Liver (tissue), 9 donors: ENCODE measurements around the gene MARK3. TPM values are rescaled to one million over a fixed set of nuclear protein-coding genes. Genes with fewer than 3 reads are reported as not detected.

Experiments used
- DNase-seq: peaks from one replicate; pipeline ENCODE4 v3.0.0-alpha.2; 2017; ENCODE audit warnings: low spot score
- H3K27ac ChIP-seq, 2 donors: one replicate each; pipeline ENCODE4 v1.7.0; 2013; ENCODE audit warnings: inconsistent platforms in 2 of 2, low read length in 2 of 2, control low read depth in 1 of 2, low read depth in 1 of 2, mild to moderate bottlenecking in 1 of 2
- H3K27me3 ChIP-seq, 4 donors: one replicate each; pipeline versions ENCODE4 v1.6.1 to v1.7.0; 2013; ENCODE audit warnings: low read length in 3 of 4, inconsistent platforms in 1 of 4, mild to moderate bottlenecking in 1 of 4, moderate library complexity in 1 of 4; ENCODE audit not compliant: control insufficient read depth in 4 of 4, insufficient read depth in 4 of 4
- H3K36me3 ChIP-seq, 4 donors: one replicate each; pipeline versions ENCODE4 v1.6.1 to v1.7.0; 2013; ENCODE audit warnings: low read length in 3 of 4, mild to moderate bottlenecking in 3 of 4, low read depth in 1 of 4, moderate library complexity in 1 of 4; ENCODE audit not compliant: control insufficient read depth in 4 of 4, insufficient read depth in 3 of 4
- H3K4me1 ChIP-seq, 4 donors: one replicate each; pipeline versions ENCODE4 v1.6.1 to v1.7.0; 2013; ENCODE audit warnings: low read length in 3 of 4, mild to moderate bottlenecking in 3 of 4, moderate library complexity in 1 of 4; ENCODE audit not compliant: control insufficient read depth in 4 of 4, insufficient read depth in 4 of 4
- H3K4me3 ChIP-seq, 3 donors: one replicate each; pipeline versions ENCODE4 v1.6.1 to v1.7.0; 2013; ENCODE audit warnings: low read length in 3 of 3, control low read depth in 1 of 3, low read depth in 1 of 3, mild to moderate bottlenecking in 1 of 3
- H3K9ac ChIP-seq, 2 donors: one replicate each; pipeline ENCODE4 v1.7.0; 2013; ENCODE audit warnings: low read length in 2 of 2, mild to moderate bottlenecking in 2 of 2, moderate library complexity in 2 of 2, control low read depth in 1 of 2, low read depth in 1 of 2
- H3K9me3 ChIP-seq, 4 donors: one replicate each; pipeline versions ENCODE4 v1.6.1 to v1.7.0; 2013; ENCODE audit warnings: low read length in 3 of 4; ENCODE audit not compliant: control insufficient read depth in 4 of 4
- CTCF ChIP-seq: fragments of 150-350 bp; IDR thresholded peaks from 2 replicates; pipeline ENCODE4 v1.5.1; 2017; ENCODE audit warnings: improper control_type of control experiment, low read depth, low read length; ENCODE audit not compliant: missing input control
- EGR1 ChIP-seq, 2 donors: IDR thresholded peaks; 2 replicates each; pipeline ENCODE4 v1.6.1; 2016 to 2018; ENCODE audit warnings: antibody characterized with exemption in 2 of 2, low read depth in 2 of 2
- FOXA2 ChIP-seq: IDR thresholded peaks from 2 replicates; pipeline ENCODE4 v1.6.1; 2016; ENCODE audit warnings: antibody characterized with exemption
- GABPA ChIP-seq, 2 donors: IDR thresholded peaks in 1 of 2; conservative IDR thresholded peaks in 1 of 2; 2 replicates each; pipeline ENCODE4 v1.6.1; 2016; ENCODE audit warnings: antibody characterized with exemption in 2 of 2, mild to moderate bottlenecking in 1 of 2, moderate library complexity in 1 of 2
- HNF4A ChIP-seq, 2 donors: conservative IDR thresholded peaks; 2 replicates each; pipeline ENCODE4 v1.6.1; 2016; ENCODE audit warnings: antibody characterized with exemption in 2 of 2, mild to moderate bottlenecking in 2 of 2
- HNF4G ChIP-seq: IDR thresholded peaks from 2 replicates; pipeline ENCODE4 v1.6.1; 2016; ENCODE audit warnings: antibody characterized with exemption
- JUND ChIP-seq, 2 donors: IDR thresholded peaks; 2 replicates each; pipeline ENCODE4 v1.6.1; 2016; ENCODE audit warnings: antibody characterized with exemption in 2 of 2
- MAX ChIP-seq: IDR thresholded peaks from 2 replicates; pipeline ENCODE4 v1.6.1; 2016; ENCODE audit warnings: antibody characterized with exemption
- NR2F2 ChIP-seq: IDR thresholded peaks from 2 replicates; pipeline ENCODE4 v1.6.1; 2016; ENCODE audit warnings: antibody characterized with exemption
- RAD21 ChIP-seq, 2 donors: IDR thresholded peaks; 2 replicates each; pipeline ENCODE4 v1.6.1; 2016; ENCODE audit warnings: antibody characterized with exemption in 2 of 2, mild to moderate bottlenecking in 2 of 2
- RXRA ChIP-seq, 2 donors: IDR thresholded peaks; 2 replicates each; pipeline ENCODE4 v1.6.1; 2017 to 2018; ENCODE audit warnings: antibody characterized with exemption in 2 of 2, mild to moderate bottlenecking in 1 of 2
- TAF1 ChIP-seq: conservative IDR thresholded peaks from 2 replicates; pipeline ENCODE4 v1.6.1; 2016; ENCODE audit warnings: antibody characterized with exemption, mild to moderate bottlenecking
- ZBTB33 ChIP-seq: IDR thresholded peaks from 2 replicates; pipeline ENCODE4 v1.6.1; 2016; ENCODE audit warnings: antibody characterized with exemption
- WGBS: extraction: QIAGEN DNeasy Blood & Tissue Kit; methylation state at CpG from one replicate; pipeline ENCODE4 v1.1.7; 2013; 5-methylcytosine and 5-hydroxymethylcytosine counted together
- polyA plus RNA-seq, 2 donors: library from polyadenylated mRNA; stranded (reverse) in 1 of 2; unstranded in 1 of 2; fragments of 200-250 nt in 1 of 2; fragments of >200 nt in 1 of 2; fragmentation: Nextera tagmentation in 1 of 2; extraction: Ambion mirVana in 1 of 2; gene quantifications; one replicate each; pipeline versions ENCODE4 v1.2.1 to v1.2.3, GENCODE V29; 2013 to 2015
- total RNA-seq, 2 donors: library from RNA; depleted of rRNA; stranded (reverse); fragments of >200 nt; gene quantifications; one replicate each; pipeline ENCODE4 v1.2.3, GENCODE V29; 2014
- TF ChIP-seq, protein P1 (sequence below): IDR thresholded peaks from 2 replicates; pipeline ENCODE4 v1.6.1; 2016; ENCODE audit warnings: antibody characterized with exemption
- TF ChIP-seq, protein P2 (sequence below): IDR thresholded peaks from 2 replicates; pipeline ENCODE4 v1.6.1; 2016; ENCODE audit warnings: antibody characterized with exemption, mild to moderate bottlenecking
- donor health status: healthy.
- donor health status: healthy.
- donor health status: healthy.
- donor health status: healthy.
- donor health status: healthy.

Gene MARK3
- total and polyA plus RNA-seq, 4 donors, result 14.1 to 86.0 (median 33.0) TPM

DNA sequence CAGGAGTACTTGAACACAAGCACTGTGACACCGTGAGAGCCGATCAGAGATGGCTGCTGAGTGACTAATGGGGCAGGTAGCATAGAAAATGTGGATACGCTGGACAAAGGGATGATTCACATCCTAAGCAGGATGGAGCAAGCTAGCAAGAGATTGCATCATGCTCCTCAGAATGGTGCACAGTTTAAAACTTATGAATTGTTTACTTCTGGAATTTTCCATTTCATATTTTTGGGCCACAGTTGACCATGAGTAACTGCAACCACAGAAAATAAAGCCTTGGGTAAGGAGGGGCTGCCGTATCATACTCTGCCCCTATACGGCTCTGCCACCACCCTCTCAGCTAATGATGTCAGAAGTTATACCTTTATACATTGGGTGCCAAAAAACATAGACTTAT, 23.3 kb upstream of the MARK3 start:
- Histone ChIP-seq H3K9ac (no peak overlapping the region), H3K36me3 (no peaks in the 10 kb centered on the region), H3K27me3 (no peaks in the 10 kb centered on the region), H3K4me3 (no peak overlapping the region), H3K27ac (no peak overlapping the region), H3K4me1 (no peaks in the 10 kb centered on the region), H3K9me3 (peaks cover 0 to 3% (median 1%) of the 10 kb centered on the region in 4 donors)
- TF ChIP-seq MAX (no peak), EGR1 (IDR thresholded peaks at IDR 0.05; ENCODE audit: low read depth in 2 of 2) (no peak), NR2F2 (no peak), HNF4A (conservative IDR thresholded peaks at IDR 0.05) (no peak), FOXA2 (no peak), TAF1 (no peak), CTCF (no peak), RXRA (IDR thresholded peaks at IDR 0.05) (no peak), GABPA (IDR thresholded peaks at IDR 0.05 in 1 of 2, conservative IDR thresholded peaks at IDR 0.05 in 1 of 2) (no peak), ZBTB33 (no peak)
- DNase-seq, result no peak
- 87% methylated on average over 5 of the region's 5 CpGs for WGBS

- TF ChIP-seq ZBTB33, result no peak
- WGBS, result 77% methylated on average over 1 of the region's 1 CpG
- DNase-seq, result no peak
These were observed 22.4 kb upstream of the MARK3 start for GRCh38 chr14:103362780-103363179.

DNA sequence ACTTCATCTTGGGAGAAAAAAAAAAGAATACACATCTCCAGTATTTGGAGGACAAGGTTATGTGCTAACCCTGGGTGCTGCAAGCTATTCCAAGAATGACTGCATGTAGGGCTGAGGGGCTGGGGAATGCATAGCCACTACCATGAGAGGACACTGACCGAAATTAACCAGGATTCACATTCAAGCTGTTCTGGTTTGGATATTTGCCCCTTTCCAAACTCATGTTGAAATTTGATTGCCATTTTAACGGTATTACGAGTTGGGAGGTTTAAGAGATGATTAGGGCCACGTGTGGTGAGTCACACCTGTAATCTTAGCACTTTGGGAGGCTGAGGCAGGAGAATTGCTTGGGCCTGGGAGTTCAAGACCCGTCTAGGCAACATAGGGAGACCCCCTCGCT, 18.5 kb upstream of the MARK3 start:
- no peak for DNase-seq
- no peak overlapping the region for H3K27ac ChIP-seq
- peaks cover 0 to 3% (median 1%) of the 10 kb centered on the region in 4 donors for H3K9me3 ChIP-seq
- TF ChIP-seq EGR1 (IDR thresholded peaks at IDR 0.05; ENCODE audit: low read depth in 2 of 2) (no peak), GABPA (IDR thresholded peaks at IDR 0.05 in 1 of 2, conservative IDR thresholded peaks at IDR 0.05 in 1 of 2) (no peak), RAD21 (IDR thresholded peaks at IDR 0.05) (no peak), HNF4G (no peak), JUND (IDR thresholded peaks at IDR 0.05) (no peak), TAF1 (no peak)
- TF ChIP-seq, protein P1, sequence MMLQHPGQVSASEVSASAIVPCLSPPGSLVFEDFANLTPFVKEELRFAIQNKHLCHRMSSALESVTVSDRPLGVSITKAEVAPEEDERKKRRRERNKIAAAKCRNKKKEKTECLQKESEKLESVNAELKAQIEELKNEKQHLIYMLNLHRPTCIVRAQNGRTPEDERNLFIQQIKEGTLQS, result no peak
- TF ChIP-seq, protein P2, sequence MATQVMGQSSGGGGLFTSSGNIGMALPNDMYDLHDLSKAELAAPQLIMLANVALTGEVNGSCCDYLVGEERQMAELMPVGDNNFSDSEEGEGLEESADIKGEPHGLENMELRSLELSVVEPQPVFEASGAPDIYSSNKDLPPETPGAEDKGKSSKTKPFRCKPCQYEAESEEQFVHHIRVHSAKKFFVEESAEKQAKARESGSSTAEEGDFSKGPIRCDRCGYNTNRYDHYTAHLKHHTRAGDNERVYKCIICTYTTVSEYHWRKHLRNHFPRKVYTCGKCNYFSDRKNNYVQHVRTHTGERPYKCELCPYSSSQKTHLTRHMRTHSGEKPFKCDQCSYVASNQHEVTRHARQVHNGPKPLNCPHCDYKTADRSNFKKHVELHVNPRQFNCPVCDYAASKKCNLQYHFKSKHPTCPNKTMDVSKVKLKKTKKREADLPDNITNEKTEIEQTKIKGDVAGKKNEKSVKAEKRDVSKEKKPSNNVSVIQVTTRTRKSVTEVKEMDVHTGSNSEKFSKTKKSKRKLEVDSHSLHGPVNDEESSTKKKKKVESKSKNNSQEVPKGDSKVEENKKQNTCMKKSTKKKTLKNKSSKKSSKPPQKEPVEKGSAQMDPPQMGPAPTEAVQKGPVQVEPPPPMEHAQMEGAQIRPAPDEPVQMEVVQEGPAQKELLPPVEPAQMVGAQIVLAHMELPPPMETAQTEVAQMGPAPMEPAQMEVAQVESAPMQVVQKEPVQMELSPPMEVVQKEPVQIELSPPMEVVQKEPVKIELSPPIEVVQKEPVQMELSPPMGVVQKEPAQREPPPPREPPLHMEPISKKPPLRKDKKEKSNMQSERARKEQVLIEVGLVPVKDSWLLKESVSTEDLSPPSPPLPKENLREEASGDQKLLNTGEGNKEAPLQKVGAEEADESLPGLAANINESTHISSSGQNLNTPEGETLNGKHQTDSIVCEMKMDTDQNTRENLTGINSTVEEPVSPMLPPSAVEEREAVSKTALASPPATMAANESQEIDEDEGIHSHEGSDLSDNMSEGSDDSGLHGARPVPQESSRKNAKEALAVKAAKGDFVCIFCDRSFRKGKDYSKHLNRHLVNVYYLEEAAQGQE, result no peak
- 84% methylated on average over 6 of the region's 6 CpGs for WGBS
- no peaks in the 10 kb centered on the region for H3K36me3 ChIP-seq
- no peak overlapping the region for H3K4me3 ChIP-seq
- no peaks in the 10 kb centered on the region for H3K4me1 ChIP-seq
- H3K27me3 ChIP-seq, result no peaks in the 10 kb centered on the region
- no peak overlapping the region for H3K9ac ChIP-seq

More at GRCh38 chr14:103362780-103363179, 22.4 kb upstream of the MARK3 start:
- Histone ChIP-seq H3K9ac (no peak overlapping the region), H3K27ac (no peak overlapping the region), H3K36me3 (no peaks in the 10 kb centered on the region), H3K4me1 (no peaks in the 10 kb centered on the region), H3K4me3 (no peak overlapping the region), H3K27me3 (no peaks in the 10 kb centered on the region), H3K9me3 (peaks cover 0 to 3% (median 1%) of the 10 kb centered on the region in 4 donors)
